ENCODE results near the gene PIK3R5.

Gene PIK3R5

GRCh38 chr17:8875436-8875835, 90.1 kb downstream of the PIK3R5 start:
- no peak for DNase-seq (ENCODE audit: low spot score)

GRCh38 chr17:8873801-8874715, 91.4 kb downstream of the PIK3R5 start:
- no peak for DNase-seq (ENCODE audit: low spot score)

- DNase-seq (ENCODE audit: low spot score) = no peak
Measured at GRCh38 chr17:8872705-8873435, 92.6 kb downstream of the PIK3R5 start.

- no peak for DNase-seq (ENCODE audit: low spot score)
Measured at GRCh38 chr17:8872036-8872704, 93.3 kb downstream of the PIK3R5 start.

GRCh38 chr17:8871081-8871581, 94.4 kb downstream of the PIK3R5 start:
- no peak for DNase-seq (ENCODE audit: low spot score)

GRCh38 chr17:8870406-8871040, 95.0 kb downstream of the PIK3R5 start:
- no peak for DNase-seq (ENCODE audit: low spot score)

GRCh38 chr17:8869114-8869815, 96.2 kb downstream of the PIK3R5 start:
- no peak for DNase-seq (ENCODE audit: low spot score)

- DNase-seq (ENCODE audit: low spot score) = no peak
Measured at GRCh38 chr17:8868529-8868951, 97.0 kb downstream of the PIK3R5 start.

GRCh38 chr17:8868092-8868491, 97.4 kb downstream of the PIK3R5 start:
- no peak for DNase-seq (ENCODE audit: low spot score)

- no peak for DNase-seq (ENCODE audit: low spot score)
Measured at GRCh38 chr17:8867361-8867981, 98.0 kb downstream of the PIK3R5 start, which contains the start of gene PIK3R6. Gene PIK3R6 (minus strand): TSS chr17:8867674. CDS start chr17:8849794, 17,880 bp downstream.

GRCh38 chr17:8865811-8866210, 99.7 kb downstream of the PIK3R5 start:
- DNase-seq (ENCODE audit: low spot score) = no peak

- no peak for DNase-seq (ENCODE audit: low spot score)
Measured at GRCh38 chr17:8865385-8865784, 100.1 kb downstream of the PIK3R5 start.

GRCh38 chr17:8862213-8863056, 103.1 kb downstream of the PIK3R5 start:
- no peak for DNase-seq (ENCODE audit: low spot score)

GRCh38 chr17:8861495-8862181, 103.9 kb downstream of the PIK3R5 start:
- DNase-seq (ENCODE audit: low spot score) = no peak

- no peak for DNase-seq (ENCODE audit: low spot score)
Measured at GRCh38 chr17:8859804-8860430, 105.6 kb downstream of the PIK3R5 start.

- no peak for DNase-seq (ENCODE audit: low spot score)
Measured at GRCh38 chr17:8859027-8859803, 106.3 kb downstream of the PIK3R5 start.

GRCh38 chr17:8857919-8858318, 107.6 kb downstream of the PIK3R5 start:
- no peak for DNase-seq (ENCODE audit: low spot score)

Measured in hematopoietic multipotent progenitor cell treated with erythropoietin and hydrocortisone succinate and interleukin-3 and kit ligand, for 17 days (in vitro differentiated cells).